GM12875 (cell line): ENCODE measurements around the gene LCOR.

ENCODE experiments used
- H3K4me3 ChIP-seq: one replicate; pipeline ENCODE4 v1.5.1; 2011; ENCODE audit warnings: low read depth, low read length, control low read depth
- TF ChIP-seq, protein P1 (sequence below): IDR thresholded peaks from 2 replicates; pipeline ENCODE4 v1.5.1; 2011; ENCODE audit warnings: low read depth, mild to moderate bottlenecking, control low read depth, inconsistent platforms, low read length, moderate library complexity, borderline replicate concordance; ENCODE audit not compliant: insufficient read depth

Gene LCOR

DNA sequence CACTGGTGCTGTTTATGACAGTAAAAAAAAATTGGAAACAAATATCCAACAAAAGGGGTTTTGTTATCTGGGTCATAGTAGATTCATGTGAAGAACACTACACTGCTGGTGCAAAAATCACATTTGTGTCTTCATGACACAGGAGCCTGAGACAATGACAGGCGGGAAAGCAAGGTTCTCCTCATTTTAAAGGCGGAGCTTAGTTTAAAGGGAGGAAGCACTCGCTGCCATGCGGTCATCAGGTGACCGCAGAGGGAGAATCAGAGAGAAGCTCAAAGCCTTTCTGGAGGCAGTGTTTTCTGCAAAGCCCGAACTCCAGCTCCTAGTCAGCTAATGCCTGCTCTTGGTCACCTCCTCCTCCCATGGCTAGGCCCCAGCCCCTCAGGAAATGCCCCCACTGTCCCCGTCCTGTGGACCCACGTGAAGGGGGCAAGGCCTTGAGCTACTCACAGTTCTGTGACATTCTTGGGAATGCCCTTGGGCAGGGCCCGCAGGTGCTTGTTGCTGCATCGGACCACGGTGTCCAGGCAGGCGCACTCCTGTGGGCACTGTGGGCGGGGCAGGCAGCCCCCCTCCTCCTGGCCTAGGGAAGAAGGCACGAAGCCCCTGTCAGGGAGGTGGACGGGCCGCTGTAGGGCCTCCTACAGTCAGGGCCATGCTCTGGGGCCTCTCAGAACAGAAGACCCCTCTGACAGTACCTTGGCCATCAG is 207.6 kb downstream of the LCOR start:
- TF ChIP-seq, protein P1, sequence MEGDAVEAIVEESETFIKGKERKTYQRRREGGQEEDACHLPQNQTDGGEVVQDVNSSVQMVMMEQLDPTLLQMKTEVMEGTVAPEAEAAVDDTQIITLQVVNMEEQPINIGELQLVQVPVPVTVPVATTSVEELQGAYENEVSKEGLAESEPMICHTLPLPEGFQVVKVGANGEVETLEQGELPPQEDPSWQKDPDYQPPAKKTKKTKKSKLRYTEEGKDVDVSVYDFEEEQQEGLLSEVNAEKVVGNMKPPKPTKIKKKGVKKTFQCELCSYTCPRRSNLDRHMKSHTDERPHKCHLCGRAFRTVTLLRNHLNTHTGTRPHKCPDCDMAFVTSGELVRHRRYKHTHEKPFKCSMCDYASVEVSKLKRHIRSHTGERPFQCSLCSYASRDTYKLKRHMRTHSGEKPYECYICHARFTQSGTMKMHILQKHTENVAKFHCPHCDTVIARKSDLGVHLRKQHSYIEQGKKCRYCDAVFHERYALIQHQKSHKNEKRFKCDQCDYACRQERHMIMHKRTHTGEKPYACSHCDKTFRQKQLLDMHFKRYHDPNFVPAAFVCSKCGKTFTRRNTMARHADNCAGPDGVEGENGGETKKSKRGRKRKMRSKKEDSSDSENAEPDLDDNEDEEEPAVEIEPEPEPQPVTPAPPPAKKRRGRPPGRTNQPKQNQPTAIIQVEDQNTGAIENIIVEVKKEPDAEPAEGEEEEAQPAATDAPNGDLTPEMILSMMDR = no peak
- no peak overlapping the region for H3K4me3 ChIP-seq

DNA sequence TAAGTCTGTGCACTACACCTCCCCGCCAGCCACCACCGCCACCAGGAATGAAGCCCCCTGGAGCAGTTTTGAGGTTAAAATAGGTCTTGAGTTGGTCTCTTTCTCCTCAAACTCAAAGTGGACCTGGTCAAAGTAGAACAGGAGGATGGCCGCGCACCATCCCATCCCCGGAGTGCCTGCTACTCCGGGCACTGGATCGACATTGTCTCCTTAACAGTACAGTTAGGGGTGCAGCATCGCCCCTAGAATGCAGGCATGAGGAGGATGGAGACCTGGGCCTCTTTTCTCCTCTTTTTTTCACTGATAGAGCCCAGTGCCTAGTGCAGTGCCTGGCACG is 208.1 kb downstream of the LCOR start:
- no peak overlapping the region for H3K4me3 ChIP-seq
- TF ChIP-seq, protein P1 = no peak

DNA sequence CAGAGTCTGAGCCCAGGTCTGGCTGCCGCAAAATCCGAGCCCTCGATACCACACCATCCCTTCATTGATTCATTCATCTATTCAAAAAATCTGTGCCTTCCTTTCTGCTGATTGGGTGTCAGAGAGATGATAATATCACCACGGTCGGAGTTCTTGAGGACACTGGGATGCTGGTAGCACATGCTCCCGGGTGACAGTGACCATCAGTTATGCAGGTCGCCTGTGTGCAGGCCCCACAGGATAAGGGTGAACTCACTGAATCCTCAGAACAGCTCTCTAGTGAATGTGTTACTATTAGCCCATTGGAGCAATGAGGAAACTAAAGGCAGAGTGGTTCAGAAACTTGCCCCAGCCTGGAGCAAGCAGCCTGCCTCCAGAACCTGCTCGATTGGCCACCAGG is 208.6 kb downstream of the LCOR start:
- H3K4me3 ChIP-seq = no peak overlapping the region
- TF ChIP-seq, protein P1 = no peak

DNA sequence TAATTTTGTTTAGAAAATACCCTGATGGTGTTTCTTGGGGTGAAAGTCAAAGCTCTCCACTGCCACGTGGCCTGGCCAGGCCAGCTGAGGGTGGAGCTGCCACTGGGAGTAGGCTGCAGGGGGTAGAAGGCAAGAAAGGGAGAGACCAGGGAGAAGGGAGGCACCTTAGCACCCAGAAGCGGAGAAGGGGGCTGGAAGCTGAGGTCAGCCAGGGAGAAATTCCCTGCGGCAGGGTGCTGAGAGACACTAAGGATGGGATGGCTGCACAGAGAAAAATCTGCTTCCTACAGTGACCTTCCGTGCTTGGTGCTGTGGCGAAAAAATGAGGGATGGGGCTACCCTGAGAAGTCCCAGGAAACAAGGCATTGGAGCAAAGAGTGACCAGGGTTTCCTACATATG is 210.0 kb downstream of the LCOR start:
- TF ChIP-seq, protein P1 = no peak
- H3K4me3 ChIP-seq = no peak overlapping the region

DNA sequence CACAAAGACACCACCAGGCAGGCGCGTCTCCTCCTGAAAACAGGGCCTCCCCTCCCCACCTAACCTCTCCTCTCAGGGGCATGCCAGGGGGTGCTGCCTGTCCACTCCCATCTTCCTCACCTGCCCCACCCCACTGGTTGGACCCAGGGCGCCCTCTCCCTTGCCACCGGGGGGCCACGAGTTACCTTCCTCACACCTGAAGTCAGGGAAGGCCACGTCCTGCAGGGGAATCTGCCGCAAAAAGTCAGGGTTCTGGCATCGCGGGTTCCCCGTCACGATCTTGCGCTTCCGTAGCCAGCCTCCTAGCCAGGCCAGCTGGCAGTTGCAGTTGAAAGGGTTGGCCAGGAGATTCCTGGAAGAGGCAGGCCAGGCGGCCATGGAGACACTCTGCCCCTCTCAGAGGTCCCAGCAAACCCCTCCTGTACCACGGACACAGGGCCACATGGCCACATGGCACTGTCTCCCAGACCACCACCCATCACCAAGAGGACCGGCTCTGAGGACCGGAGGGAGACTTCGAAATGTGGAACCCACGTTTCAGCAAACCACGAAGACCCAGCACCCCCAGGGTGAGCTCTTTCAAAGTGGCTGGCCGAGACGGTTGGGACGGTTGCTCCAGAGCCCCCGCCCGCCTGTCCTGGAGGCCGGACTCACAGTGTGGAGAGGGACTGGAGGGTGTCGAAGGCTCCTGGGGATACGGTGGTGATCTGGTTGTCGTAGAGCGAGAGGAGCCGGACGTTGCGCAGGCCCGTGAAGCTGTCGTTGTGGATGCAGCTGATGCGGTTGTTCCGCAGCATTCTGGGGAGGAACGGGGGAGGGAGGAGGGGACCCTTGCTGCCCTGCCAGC is 210.8 kb downstream of the LCOR start:
- no peak overlapping the region for H3K4me3 ChIP-seq
- TF ChIP-seq, protein P1 = no peak

DNA sequence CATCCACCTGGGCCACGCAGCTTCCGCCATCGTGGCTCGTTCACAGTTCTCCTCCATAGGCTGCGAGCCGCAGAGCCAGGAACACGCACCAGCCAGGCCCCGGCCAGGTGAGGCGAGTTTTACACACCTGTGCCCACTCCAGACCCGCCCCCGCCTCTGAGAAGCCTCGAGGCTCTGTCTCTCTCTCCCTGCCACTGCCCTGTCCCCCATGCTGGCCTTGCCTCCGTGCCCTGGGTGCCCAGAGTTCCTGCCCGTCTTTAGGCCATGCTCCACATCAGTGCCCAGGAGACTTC is 211.4 kb downstream of the LCOR start:
- TF ChIP-seq, protein P1 = no peak

More for the DNA sequence above, 211.4 kb downstream of the LCOR start:
- H3K4me3 ChIP-seq = no peak overlapping the region
